Fibroblast of skin of back (primary cell): ENCODE measurements around the gene RAB3IL1.
"Not testable (repeated sequence)": the region's sequence is repeated elsewhere in the genome, so short reads cannot be mapped to it uniquely, and the experiment has no call there.

Experiments
- DNase-seq: peaks from one replicate; pipeline ENCODE4 v3.0.0-alpha.2; 2013

Gene RAB3IL1

GRCh38 chr11:61953632-61954031 is 36.3 kb upstream of the RAB3IL1 start:
- DNase-seq, result not testable (repeated sequence)

DNA sequence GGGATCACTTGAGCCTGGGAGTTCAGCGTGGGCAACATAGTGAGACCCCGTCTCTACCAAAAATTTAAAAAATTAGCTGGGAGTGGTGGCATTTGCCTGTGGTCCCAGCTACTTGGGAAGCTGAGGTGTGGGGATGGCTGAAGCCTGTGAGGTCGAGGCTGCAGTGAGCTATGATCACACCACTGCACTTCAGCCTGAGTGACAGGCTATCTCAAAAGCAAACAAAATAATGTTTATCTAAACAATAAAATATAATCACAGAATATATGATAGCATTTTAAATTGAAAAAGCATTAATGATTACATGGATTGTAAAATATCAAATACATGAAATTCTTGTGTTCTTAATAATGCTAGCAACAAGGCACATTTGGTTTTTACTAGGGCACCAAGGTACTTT is 35.5 kb upstream of the RAB3IL1 start:
- no peak for DNase-seq

DNA sequence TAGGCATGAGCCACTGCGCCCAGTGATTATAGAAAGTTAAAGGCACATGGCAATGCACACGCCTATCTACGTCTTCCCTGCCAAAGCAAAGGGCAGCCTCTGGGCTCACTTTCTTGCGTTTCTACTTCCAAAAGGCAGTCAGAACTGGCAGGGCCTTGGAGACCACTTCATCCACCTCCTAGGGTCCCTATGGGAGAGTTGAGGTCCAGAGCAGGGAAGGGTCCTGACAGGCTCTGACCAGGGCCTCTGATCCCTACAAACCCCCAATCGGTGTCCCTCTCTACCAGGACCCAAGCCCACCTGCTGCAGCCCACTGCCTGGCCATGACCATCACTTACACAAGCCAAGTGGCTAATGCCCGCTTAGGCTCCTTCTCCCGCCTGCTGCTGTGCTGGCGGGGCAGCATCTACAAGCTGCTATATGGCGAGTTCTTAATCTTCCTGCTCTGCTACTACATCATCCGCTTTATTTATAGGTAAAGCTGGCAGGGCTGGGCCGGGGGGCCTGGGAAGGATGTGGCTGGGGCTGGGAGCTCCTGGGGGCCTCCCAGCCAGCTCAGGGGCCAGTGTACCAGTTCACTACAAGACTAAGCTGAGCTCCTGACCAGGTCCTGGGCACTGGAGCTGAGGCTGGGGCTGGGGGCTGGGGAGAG is 34.2 kb upstream of the RAB3IL1 start:
- no peak for DNase-seq

DNA sequence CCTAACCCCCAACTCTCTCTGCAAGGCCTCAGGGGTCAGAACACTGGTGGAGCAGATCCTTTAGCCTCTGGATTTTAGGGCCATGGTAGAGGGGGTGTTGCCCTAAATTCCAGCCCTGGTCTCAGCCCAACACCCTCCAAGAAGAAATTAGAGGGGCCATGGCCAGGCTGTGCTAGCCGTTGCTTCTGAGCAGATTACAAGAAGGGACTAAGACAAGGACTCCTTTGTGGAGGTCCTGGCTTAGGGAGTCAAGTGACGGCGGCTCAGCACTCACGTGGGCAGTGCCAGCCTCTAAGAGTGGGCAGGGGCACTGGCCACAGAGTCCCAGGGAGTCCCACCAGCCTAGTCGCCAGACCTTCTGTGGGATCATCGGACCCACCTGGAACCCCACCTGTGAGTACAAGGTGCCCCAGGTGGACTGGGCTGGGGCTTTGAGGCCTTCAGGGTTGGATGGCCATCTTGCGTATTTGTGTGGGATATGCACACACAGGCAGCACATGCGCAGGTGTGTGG is 32.7 kb upstream of the RAB3IL1 start, which contains the start of gene BEST1:
BEST1 (plus strand) TSS at position 317 of the 513 bp plus-strand sequence. CDS start 1,456 bp downstream, outside the sequence.
- no peak for DNase-seq

DNA sequence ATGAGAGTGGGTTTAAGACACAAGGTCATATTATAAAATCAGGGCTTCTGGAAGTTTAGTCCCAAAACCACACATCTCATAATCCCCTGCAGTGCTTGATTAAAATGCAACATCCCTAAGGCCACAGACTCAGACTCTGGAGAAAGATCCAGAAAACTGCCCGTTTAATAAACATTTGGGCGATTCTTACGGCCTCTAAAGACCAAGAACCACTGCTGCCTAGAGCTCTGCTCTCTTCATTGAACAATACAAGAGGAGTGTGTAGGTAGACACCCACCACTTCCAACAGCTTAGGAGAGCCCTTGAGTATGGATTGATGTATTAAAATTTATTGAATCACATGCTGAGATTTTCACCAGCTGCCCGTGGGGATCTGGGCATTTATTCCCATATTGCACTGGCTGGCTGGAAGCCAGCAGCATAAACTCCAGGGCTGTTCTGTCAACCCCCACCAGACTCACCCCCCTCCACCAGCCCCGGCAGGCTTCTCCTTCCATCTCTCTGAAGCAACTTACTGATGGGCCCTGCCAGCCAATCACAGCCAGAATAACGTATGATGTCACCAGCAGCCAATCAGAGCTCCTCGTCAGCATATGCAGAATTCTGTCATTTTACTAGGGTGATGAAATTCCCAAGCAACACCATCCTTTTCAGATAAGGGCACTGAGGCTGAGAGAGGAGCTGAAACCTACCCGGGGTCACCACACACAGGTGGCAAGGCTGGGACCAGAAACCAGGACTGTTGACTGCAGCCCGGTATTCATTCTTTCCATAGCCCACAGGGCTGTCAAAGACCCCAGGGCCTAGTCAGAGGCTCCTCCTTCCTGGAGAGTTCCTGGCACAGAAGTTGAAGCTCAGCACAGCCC is 32.0 kb upstream of the RAB3IL1 start:
- peak; percentile 96 for DNase-seq

- DNase-seq, result no peak
Observed at GRCh38 chr11:61948505-61948904, 31.1 kb upstream of the RAB3IL1 start.

GRCh38 chr11:61947486-61948210 is 30.3 kb upstream of the RAB3IL1 start:
- DNase-seq, result peak; percentile 85

GRCh38 chr11:61946894-61947293 is 29.5 kb upstream of the RAB3IL1 start:
- DNase-seq, result no peak

GRCh38 chr11:61945191-61945590 is 27.8 kb upstream of the RAB3IL1 start:
- DNase-seq, result no peak

DNA sequence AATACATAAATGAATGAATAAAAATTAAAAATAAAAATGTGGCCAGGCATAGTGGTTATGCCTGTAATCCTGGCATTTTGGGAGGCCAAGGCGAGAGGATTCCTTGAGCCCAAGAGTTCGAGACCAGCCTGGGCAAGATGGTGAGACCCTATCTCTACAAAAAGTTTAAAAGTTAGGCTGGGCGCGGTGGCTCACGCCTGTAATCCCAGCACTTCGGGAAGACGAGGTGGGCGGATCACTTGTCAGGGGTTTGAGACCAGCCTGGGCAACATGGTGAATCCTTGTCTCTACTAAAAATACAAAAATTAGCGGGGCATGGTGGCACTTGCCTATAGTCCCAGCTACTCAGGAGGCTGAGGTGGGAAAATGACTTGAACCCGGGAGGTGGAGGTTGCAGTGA is 23.1 kb upstream of the RAB3IL1 start:
- DNase-seq, result no peak

DNA sequence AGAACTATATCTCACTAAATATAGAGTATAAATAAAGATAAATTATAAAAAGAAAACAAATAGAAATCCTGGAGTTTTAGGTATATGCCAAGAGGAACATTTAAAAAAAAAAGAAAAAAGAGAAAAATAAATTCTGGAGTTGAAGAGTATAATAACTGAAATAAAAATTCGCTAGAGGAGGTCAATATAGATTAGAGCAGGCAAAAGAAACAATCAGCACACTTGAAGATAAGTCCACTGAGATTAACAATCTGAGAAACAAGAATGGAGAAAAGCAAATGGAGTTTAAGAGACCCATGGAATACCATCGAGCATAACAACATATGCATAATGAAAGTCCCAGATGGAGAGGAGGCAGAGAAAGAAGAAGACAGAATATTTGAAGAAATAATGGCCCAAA is 18.5 kb upstream of the RAB3IL1 start:
- no peak for DNase-seq

GRCh38 chr11:61930933-61931332 is 13.6 kb upstream of the RAB3IL1 start:
- no peak for DNase-seq

- no peak for DNase-seq
Observed at GRCh38 chr11:61928606-61929005, 11.2 kb upstream of the RAB3IL1 start.

- DNase-seq, result peak; percentile 38
Observed at GRCh38 chr11:61927501-61927900, 10.1 kb upstream of the RAB3IL1 start.

- DNase-seq, result no peak
Observed at GRCh38 chr11:61926235-61926634, 8.9 kb upstream of the RAB3IL1 start.

DNA sequence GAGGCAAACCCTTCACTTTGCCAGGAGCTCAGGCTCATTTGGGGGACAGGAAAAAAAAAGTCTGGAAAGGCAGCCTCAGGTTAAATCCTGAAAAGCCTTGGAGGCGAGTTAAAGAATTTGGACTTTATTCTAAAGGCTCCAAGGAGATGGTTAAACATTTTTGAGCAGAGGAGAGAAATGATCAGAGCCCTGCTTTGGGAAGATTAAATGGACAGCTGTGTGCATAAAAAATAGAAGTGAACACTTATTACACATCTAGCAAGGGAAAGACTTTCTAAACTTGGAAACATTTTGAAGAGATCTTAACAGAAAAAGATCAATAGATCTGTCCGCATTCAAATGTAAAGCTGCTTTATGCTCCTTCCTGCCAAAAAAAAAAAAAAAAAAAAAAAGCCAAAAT is 8.4 kb upstream of the RAB3IL1 start:
- DNase-seq, result no peak

- DNase-seq, result no peak
Observed at GRCh38 chr11:61924064-61924455, 6.7 kb upstream of the RAB3IL1 start.

GRCh38 chr11:61923166-61924063 is 6.0 kb upstream of the RAB3IL1 start:
- DNase-seq, result peak; percentile 68

DNA sequence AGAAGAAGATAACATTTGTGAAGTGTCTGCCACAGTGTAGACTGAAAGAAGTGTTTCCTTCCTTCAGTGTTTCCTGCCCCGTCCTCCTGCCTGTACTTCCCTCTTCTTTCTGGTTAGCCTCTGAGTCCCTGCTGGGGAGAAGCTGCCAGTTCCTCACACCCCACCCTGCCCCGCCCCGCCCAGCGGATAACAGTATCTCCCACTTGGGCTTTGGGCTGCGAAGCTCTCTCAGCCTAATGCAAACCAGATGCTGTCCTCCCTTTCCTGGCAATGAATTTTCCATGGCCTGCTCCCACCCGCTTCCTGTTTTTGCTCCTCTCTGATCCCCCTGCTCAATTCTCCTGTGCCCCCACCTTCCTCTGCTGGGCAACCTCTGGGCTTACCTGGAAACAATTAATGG is 5.2 kb upstream of the RAB3IL1 start:
- DNase-seq, result peak; percentile 88

DNA sequence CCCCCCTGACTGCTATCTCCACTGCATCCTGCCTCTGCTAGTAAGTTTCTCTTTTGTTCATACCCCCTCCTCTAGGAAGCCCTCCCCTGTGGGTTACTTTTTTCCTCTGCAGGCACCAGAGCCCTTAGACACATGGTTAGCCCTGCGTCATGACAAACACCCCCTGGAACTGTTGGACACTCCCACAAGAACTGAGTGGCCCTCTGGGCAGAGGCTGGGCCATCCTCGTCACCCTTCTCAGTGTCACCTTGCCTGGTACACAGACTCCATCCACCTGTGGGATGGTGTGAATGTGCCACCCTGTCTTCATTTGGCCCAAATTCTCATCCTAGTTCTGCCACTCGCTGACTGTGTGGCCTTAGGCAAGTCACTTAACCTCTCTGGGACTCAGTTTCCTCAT is 4.1 kb upstream of the RAB3IL1 start:
- DNase-seq, result no peak

DNA sequence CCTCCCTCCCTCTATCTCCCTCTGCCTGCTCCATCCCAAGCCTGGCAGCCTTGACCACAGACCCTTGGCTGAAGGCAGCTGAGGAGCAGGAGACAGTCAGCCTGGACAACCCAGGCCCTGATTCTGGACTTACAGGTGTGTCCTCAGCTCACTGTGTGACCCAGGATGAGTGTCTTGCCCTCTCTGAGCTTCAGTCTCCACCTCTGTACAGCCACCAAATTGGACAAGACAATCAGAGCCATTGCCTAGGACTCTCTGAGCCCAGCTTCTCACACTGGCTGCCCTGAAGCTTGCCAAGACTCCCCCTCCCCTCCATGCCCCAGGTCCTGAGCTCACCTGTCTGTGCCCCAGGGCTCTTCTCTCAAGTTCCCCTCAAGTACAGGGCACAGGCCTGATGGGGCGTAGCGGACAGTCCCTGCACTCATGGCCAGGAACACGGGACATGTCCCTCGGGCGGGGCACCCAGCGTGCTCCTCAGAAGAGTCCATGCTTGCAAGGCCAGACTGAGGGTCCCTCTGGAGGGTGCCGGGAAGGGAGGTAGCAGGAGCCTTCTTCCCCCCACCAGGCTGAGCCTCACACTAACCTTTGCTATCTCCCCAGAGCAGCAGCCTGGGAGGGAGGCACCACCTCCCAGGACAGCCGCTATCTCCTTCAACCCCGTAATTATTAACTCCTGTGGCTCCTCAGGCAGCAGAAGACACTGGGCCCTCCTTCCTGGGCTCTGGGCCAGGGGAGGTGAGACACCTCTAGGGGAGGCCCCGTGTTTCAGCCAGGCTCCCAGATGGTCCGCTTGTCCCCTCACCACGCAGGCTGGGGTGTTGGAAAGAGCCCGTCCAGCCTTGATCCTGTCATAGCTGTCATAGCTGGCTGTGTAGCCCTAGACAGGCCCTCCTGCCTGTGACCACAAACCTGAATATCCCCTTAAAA is 2.6 kb upstream of the RAB3IL1 start:
- no peak for DNase-seq
